Activated naive CD4-positive, alpha-beta T cell treated with anti-CD3 and anti-CD28 coated beads, Interleukin-2, amount 10 ng/mL, durations not matched to agents 7 days and 5 days (primary cell): ENCODE results near the gene CEP63.

Source experiments
- CTCF ChIA-PET: fragments of 350-600 bp; sonication (Branson Sonifier 250); formaldehyde crosslinking; loops from one replicate; lab custom pipeline; 2021; ENCODE audit warnings: antibody characterized with exemption; lab: Charles Lee
- DNase-seq: peaks from one replicate; pipeline ENCODE4 v3.0.0-alpha.2; 2020
- H3K27ac Mint-ChIP-seq: one replicate; pipeline ENCODE4 v1.8.0; 2021; ENCODE audit warnings: mild to moderate bottlenecking, moderate library complexity, mixed read lengths
- H3K27me3 Mint-ChIP-seq: one replicate; pipeline ENCODE4 v1.8.0; 2021; ENCODE audit warnings: mild to moderate bottlenecking, mixed read lengths
- H3K36me3 Mint-ChIP-seq: one replicate; pipeline ENCODE4 v1.8.0; 2021; ENCODE audit warnings: mixed read lengths
- H3K4me1 Mint-ChIP-seq: one replicate; pipeline ENCODE4 v1.8.0; 2021; ENCODE audit warnings: mixed read lengths
- H3K4me3 Mint-ChIP-seq: one replicate; pipeline ENCODE4 v1.8.0; 2021; ENCODE audit warnings: mild to moderate bottlenecking, moderate library complexity, mixed read lengths
- H3K9me3 Mint-ChIP-seq: one replicate; pipeline ENCODE4 v1.8.0; 2021; ENCODE audit warnings: mixed read lengths

Gene CEP63

GRCh38 chr3:134485718-134486576, at the start of gene CEP63, which contains the start of gene ANAPC13:
Gene CEP63 (plus strand): TSS chr3:134486057. CDS start chr3:134495321, 9,264 bp downstream.
Gene ANAPC13 (minus strand): TSS chr3:134485985. CDS start chr3:134482904, 3,081 bp downstream.
- peaks cover 32% of the 10 kb centered on the region for H3K36me3 Mint-ChIP-seq
- no peaks in the 10 kb centered on the region for H3K9me3 Mint-ChIP-seq
- peak; percentile 96 for DNase-seq
- peaks cover 6% of the 10 kb centered on the region for H3K27me3 Mint-ChIP-seq
- H3K27ac Mint-ChIP-seq = peak within 1 kb of the TSS; percentile 98
- H3K4me1 Mint-ChIP-seq = peaks cover 49% of the 10 kb centered on the region
- peak within 1 kb of the TSS; percentile 92 for H3K4me3 Mint-ChIP-seq
- CTCF ChIA-PET = interaction anchor here (1.0 kb wide), 1 partner anchor 717 kb away, joined by 3 read pairs; no protein-coding TSS in a partner anchor

- Mint-ChIP-seq H3K27ac (no peak overlapping the region), H3K9me3 (no peaks in the 10 kb centered on the region), H3K27me3 (peaks cover 20% of the 10 kb centered on the region), H3K36me3 (no peaks in the 10 kb centered on the region), H3K4me3 (no peak overlapping the region), H3K4me1 (no peaks in the 10 kb centered on the region)
- CTCF ChIA-PET = no interaction called here
- DNase-seq = no peak
Measured at GRCh38 chr3:134437211-134437752, 48.6 kb upstream of the CEP63 start.

- H3K4me1 Mint-ChIP-seq = no peaks in the 10 kb centered on the region
- H3K4me3 Mint-ChIP-seq = no peak overlapping the region
- H3K27me3 Mint-ChIP-seq = peaks cover 24% of the 10 kb centered on the region
- no peak for DNase-seq
- no peaks in the 10 kb centered on the region for H3K36me3 Mint-ChIP-seq
- CTCF ChIA-PET = interaction anchor here (0.8 kb wide), 1 partner anchor 85 kb away, joined by 3 read pairs; no protein-coding TSS in a partner anchor
- no peak overlapping the region for H3K27ac Mint-ChIP-seq
- peaks cover 6% of the 10 kb centered on the region for H3K9me3 Mint-ChIP-seq
Measured at GRCh38 chr3:134441321-134441720, 44.5 kb upstream of the CEP63 start.

GRCh38 chr3:134441821-134442220, 44.0 kb upstream of the CEP63 start:
- Mint-ChIP-seq H3K4me1 (no peaks in the 10 kb centered on the region), H3K36me3 (no peaks in the 10 kb centered on the region), H3K4me3 (no peak overlapping the region), H3K9me3 (peaks cover 6% of the 10 kb centered on the region), H3K27ac (no peak overlapping the region), H3K27me3 (peaks cover 28% of the 10 kb centered on the region)
- DNase-seq = no peak
- CTCF ChIA-PET = no interaction called here

- Mint-ChIP-seq H3K9me3 (peaks cover 6% of the 10 kb centered on the region), H3K4me3 (no peak overlapping the region), H3K27ac (no peak overlapping the region), H3K27me3 (peaks cover 26% of the 10 kb centered on the region), H3K4me1 (no peaks in the 10 kb centered on the region), H3K36me3 (no peaks in the 10 kb centered on the region)
- CTCF ChIA-PET = no interaction called here
- DNase-seq = no peak
Measured at GRCh38 chr3:134445095-134445494, 40.8 kb upstream of the CEP63 start.

GRCh38 chr3:134445636-134446035, 40.2 kb upstream of the CEP63 start:
- no peaks in the 10 kb centered on the region for H3K4me1 Mint-ChIP-seq
- H3K27ac Mint-ChIP-seq = no peak overlapping the region
- no peak overlapping the region for H3K4me3 Mint-ChIP-seq
- H3K27me3 Mint-ChIP-seq = peaks cover 26% of the 10 kb centered on the region
- CTCF ChIA-PET = no interaction called here
- DNase-seq = no peak
- peaks cover 6% of the 10 kb centered on the region for H3K9me3 Mint-ChIP-seq
- no peaks in the 10 kb centered on the region for H3K36me3 Mint-ChIP-seq

GRCh38 chr3:134446800-134447199, 39.1 kb upstream of the CEP63 start:
- CTCF ChIA-PET = no interaction called here
- DNase-seq = no peak

GRCh38 chr3:134447351-134447750, 38.5 kb upstream of the CEP63 start:
- CTCF ChIA-PET = no interaction called here
- Mint-ChIP-seq H3K4me3 (no peak overlapping the region), H3K4me1 (no peaks in the 10 kb centered on the region), H3K9me3 (peaks cover 6% of the 10 kb centered on the region), H3K36me3 (no peaks in the 10 kb centered on the region), H3K27ac (no peak overlapping the region), H3K27me3 (peaks cover 22% of the 10 kb centered on the region)
- DNase-seq = no peak

More at GRCh38 chr3:134446800-134447199, 39.1 kb upstream of the CEP63 start:
- Mint-ChIP-seq H3K9me3 (peaks cover 6% of the 10 kb centered on the region), H3K27me3 (peaks cover 26% of the 10 kb centered on the region), H3K4me3 (no peak overlapping the region), H3K36me3 (no peaks in the 10 kb centered on the region), H3K27ac (no peak overlapping the region), H3K4me1 (no peaks in the 10 kb centered on the region)

- Mint-ChIP-seq H3K4me1 (no peaks in the 10 kb centered on the region), H3K27ac (no peak overlapping the region), H3K4me3 (no peak overlapping the region), H3K27me3 (peaks cover 33% of the 10 kb centered on the region), H3K36me3 (no peaks in the 10 kb centered on the region), H3K9me3 (peaks cover 6% of the 10 kb centered on the region)
- CTCF ChIA-PET = interaction anchor here (0.6 to 1.5 kb wide), 3 partner anchors 25 to 236 kb away, joined by 3 to 4 read pairs (median 3); no protein-coding TSS in a partner anchor
- no peak for DNase-seq
Measured at GRCh38 chr3:134448664-134449063, 37.2 kb upstream of the CEP63 start.

- Mint-ChIP-seq H3K9me3 (peaks cover 6% of the 10 kb centered on the region), H3K27me3 (peaks cover 34% of the 10 kb centered on the region), H3K4me3 (no peak overlapping the region), H3K27ac (no peak overlapping the region), H3K4me1 (no peaks in the 10 kb centered on the region), H3K36me3 (no peaks in the 10 kb centered on the region)
- DNase-seq = peak; percentile 23
- CTCF ChIA-PET = interaction anchor here (1.1 to 1.5 kb wide), 2 partner anchors 24 to 236 kb away, joined by 3 to 4 read pairs; no protein-coding TSS in a partner anchor
Measured at GRCh38 chr3:134449277-134449676, 36.6 kb upstream of the CEP63 start.

GRCh38 chr3:134449951-134450350, 35.9 kb upstream of the CEP63 start:
- no peaks in the 10 kb centered on the region for H3K4me1 Mint-ChIP-seq
- no peak overlapping the region for H3K27ac Mint-ChIP-seq
- peaks cover 5% of the 10 kb centered on the region for H3K9me3 Mint-ChIP-seq
- H3K27me3 Mint-ChIP-seq = peaks cover 33% of the 10 kb centered on the region
- CTCF ChIA-PET = interaction anchor here (1.1 to 1.5 kb wide), 2 partner anchors 24 to 237 kb away, joined by 3 to 4 read pairs; no protein-coding TSS in a partner anchor
- no peaks in the 10 kb centered on the region for H3K36me3 Mint-ChIP-seq
- DNase-seq = no peak
- H3K4me3 Mint-ChIP-seq = no peak overlapping the region

- H3K4me3 Mint-ChIP-seq = no peak overlapping the region
- CTCF ChIA-PET = interaction anchor here (1.3 to 1.8 kb wide), 2 partner anchors 20 to 146 kb away, joined by 3 to 4 read pairs; no protein-coding TSS in a partner anchor
- no peak overlapping the region for H3K27ac Mint-ChIP-seq
- peaks cover 29% of the 10 kb centered on the region for H3K27me3 Mint-ChIP-seq
- H3K4me1 Mint-ChIP-seq = no peaks in the 10 kb centered on the region
- no peaks in the 10 kb centered on the region for H3K9me3 Mint-ChIP-seq
- DNase-seq = no peak
- H3K36me3 Mint-ChIP-seq = no peaks in the 10 kb centered on the region
Measured at GRCh38 chr3:134453631-134454030, 32.2 kb upstream of the CEP63 start.

GRCh38 chr3:134457376-134458074, 28.3 kb upstream of the CEP63 start:
- H3K4me3 Mint-ChIP-seq = no peak overlapping the region
- H3K4me1 Mint-ChIP-seq = no peaks in the 10 kb centered on the region
- peaks cover 35% of the 10 kb centered on the region for H3K27me3 Mint-ChIP-seq
- DNase-seq = no peak
- no peaks in the 10 kb centered on the region for H3K36me3 Mint-ChIP-seq
- no peak overlapping the region for H3K27ac Mint-ChIP-seq
- CTCF ChIA-PET = no interaction called here
- no peaks in the 10 kb centered on the region for H3K9me3 Mint-ChIP-seq

GRCh38 chr3:134458406-134458945, 27.4 kb upstream of the CEP63 start:
- CTCF ChIA-PET = no interaction called here
- H3K4me3 Mint-ChIP-seq = no peak overlapping the region
- no peak for DNase-seq
- no peaks in the 10 kb centered on the region for H3K9me3 Mint-ChIP-seq
- peaks cover 32% of the 10 kb centered on the region for H3K27me3 Mint-ChIP-seq
- no peak overlapping the region for H3K27ac Mint-ChIP-seq
- no peaks in the 10 kb centered on the region for H3K36me3 Mint-ChIP-seq
- H3K4me1 Mint-ChIP-seq = no peaks in the 10 kb centered on the region
